Activated naive CD8-positive, alpha-beta T cell treated with anti-CD3 and anti-CD28 coated beads for 36 hours (primary cell): ENCODE data around the gene ENTPD2. TPM values are rescaled to one million over a fixed set of nuclear protein-coding genes. Genes with fewer than 3 reads are reported as not detected.

Experiments used
- DNase-seq: peaks from one replicate; pipeline ENCODE4 v3.0.0; 2021
- H3K27ac Mint-ChIP-seq: one replicate; pipeline ENCODE4 v1.8.0; 2022; ENCODE audit warnings: mild to moderate bottlenecking, moderate library complexity, mixed read lengths
- H3K27me3 Mint-ChIP-seq: one replicate; pipeline ENCODE4 v1.8.0; 2022; ENCODE audit warnings: mild to moderate bottlenecking, mixed read lengths
- H3K36me3 Mint-ChIP-seq: one replicate; pipeline ENCODE4 v1.8.0; 2021; ENCODE audit warnings: mild to moderate bottlenecking, mixed read lengths
- H3K4me1 Mint-ChIP-seq: one replicate; pipeline ENCODE4 v1.8.0; 2021; ENCODE audit warnings: mixed read lengths
- H3K4me3 Mint-ChIP-seq: one replicate; pipeline ENCODE4 v1.8.0; 2022; ENCODE audit warnings: mild to moderate bottlenecking, moderate library complexity, mixed read lengths
- H3K9me3 Mint-ChIP-seq: one replicate; pipeline ENCODE4 v1.8.0; 2022; ENCODE audit warnings: mixed read lengths
- total RNA-seq, 2 experiments: library from RNA; stranded (reverse); gene quantifications; one replicate each; pipeline ENCODE4 v1.2.3, GENCODE V29; 2021

Gene ENTPD2
- total RNA-seq, 2 experiments from 2014 or later, result not detected

- H3K36me3 Mint-ChIP-seq, result no peaks in the 10 kb centered on the region
- DNase-seq, result peak; percentile 45
- H3K27ac Mint-ChIP-seq, result no peak overlapping the region
- peaks cover 54% of the 10 kb centered on the region for H3K27me3 Mint-ChIP-seq
- peaks cover 5% of the 10 kb centered on the region for H3K4me1 Mint-ChIP-seq
- H3K9me3 Mint-ChIP-seq, result no peaks in the 10 kb centered on the region
- peak overlapping the region; percentile 53 for H3K4me3 Mint-ChIP-seq
These were observed 8.4 kb downstream of the ENTPD2 start for GRCh38 chr9:137045294-137046087.

GRCh38 chr9:137044502-137045177 lies 9.2 kb downstream of the ENTPD2 start:
- Mint-ChIP-seq H3K4me1 (peaks cover 5% of the 10 kb centered on the region), H3K9me3 (no peaks in the 10 kb centered on the region), H3K4me3 (peak overlapping the region; percentile 53), H3K27me3 (peaks cover 45% of the 10 kb centered on the region), H3K36me3 (no peaks in the 10 kb centered on the region), H3K27ac (no peak overlapping the region)
- DNase-seq, result no peak

- H3K4me1 Mint-ChIP-seq, result peaks cover 5% of the 10 kb centered on the region
- no peaks in the 10 kb centered on the region for H3K9me3 Mint-ChIP-seq
- peaks cover 39% of the 10 kb centered on the region for H3K27me3 Mint-ChIP-seq
- no peak overlapping the region for H3K4me3 Mint-ChIP-seq
- no peak overlapping the region for H3K27ac Mint-ChIP-seq
- no peaks in the 10 kb centered on the region for H3K36me3 Mint-ChIP-seq
- no peak for DNase-seq
These were observed 9.8 kb downstream of the ENTPD2 start for GRCh38 chr9:137044037-137044436.

- Mint-ChIP-seq H3K4me1 (peaks cover 5% of the 10 kb centered on the region), H3K4me3 (no peak overlapping the region), H3K9me3 (no peaks in the 10 kb centered on the region), H3K27ac (no peak overlapping the region), H3K27me3 (peaks cover 29% of the 10 kb centered on the region), H3K36me3 (no peaks in the 10 kb centered on the region)
- DNase-seq, result no peak
These were observed 10.8 kb downstream of the ENTPD2 start for GRCh38 chr9:137042751-137043727.

GRCh38 chr9:137041124-137041523 lies 12.7 kb downstream of the ENTPD2 start:
- Mint-ChIP-seq H3K27me3 (peaks cover 10% of the 10 kb centered on the region), H3K4me3 (no peak overlapping the region), H3K36me3 (no peaks in the 10 kb centered on the region), H3K27ac (no peak overlapping the region), H3K4me1 (peaks cover 5% of the 10 kb centered on the region), H3K9me3 (no peaks in the 10 kb centered on the region)
- no peak for DNase-seq

GRCh38 chr9:137040568-137040967 lies 13.3 kb downstream of the ENTPD2 start:
- H3K27ac Mint-ChIP-seq, result no peak overlapping the region
- no peak for DNase-seq
- H3K27me3 Mint-ChIP-seq, result peaks cover 10% of the 10 kb centered on the region
- peaks cover 5% of the 10 kb centered on the region for H3K4me1 Mint-ChIP-seq
- H3K9me3 Mint-ChIP-seq, result no peaks in the 10 kb centered on the region
- H3K36me3 Mint-ChIP-seq, result no peaks in the 10 kb centered on the region
- H3K4me3 Mint-ChIP-seq, result no peak overlapping the region

- Mint-ChIP-seq H3K36me3 (no peaks in the 10 kb centered on the region), H3K9me3 (no peaks in the 10 kb centered on the region), H3K4me1 (peaks cover 5% of the 10 kb centered on the region), H3K4me3 (no peak overlapping the region), H3K27ac (no peak overlapping the region), H3K27me3 (peaks cover 4% of the 10 kb centered on the region)
- DNase-seq, result no peak
These were observed 14.1 kb downstream of the ENTPD2 start for GRCh38 chr9:137039611-137040366.

GRCh38 chr9:137038916-137039315 lies 14.9 kb downstream of the ENTPD2 start:
- H3K36me3 Mint-ChIP-seq, result no peaks in the 10 kb centered on the region
- no peak overlapping the region for H3K4me3 Mint-ChIP-seq
- H3K27ac Mint-ChIP-seq, result no peak overlapping the region
- H3K9me3 Mint-ChIP-seq, result no peaks in the 10 kb centered on the region
- DNase-seq, result no peak
- peaks cover 8% of the 10 kb centered on the region for H3K4me1 Mint-ChIP-seq
- no peaks in the 10 kb centered on the region for H3K27me3 Mint-ChIP-seq

- H3K4me3 Mint-ChIP-seq, result no peak overlapping the region
- DNase-seq, result no peak
- no peaks in the 10 kb centered on the region for H3K36me3 Mint-ChIP-seq
- H3K27ac Mint-ChIP-seq, result no peak overlapping the region
- H3K27me3 Mint-ChIP-seq, result no peaks in the 10 kb centered on the region
- peaks cover 11% of the 10 kb centered on the region for H3K4me1 Mint-ChIP-seq
- H3K9me3 Mint-ChIP-seq, result no peaks in the 10 kb centered on the region
These were observed 16.4 kb downstream of the ENTPD2 start for GRCh38 chr9:137037483-137037882.

- no peaks in the 10 kb centered on the region for H3K36me3 Mint-ChIP-seq
- H3K4me3 Mint-ChIP-seq, result no peak overlapping the region
- H3K9me3 Mint-ChIP-seq, result no peaks in the 10 kb centered on the region
- no peak overlapping the region for H3K27ac Mint-ChIP-seq
- DNase-seq, result no peak
- no peaks in the 10 kb centered on the region for H3K27me3 Mint-ChIP-seq
- H3K4me1 Mint-ChIP-seq, result peaks cover 12% of the 10 kb centered on the region
These were observed 16.8 kb downstream of the ENTPD2 start for GRCh38 chr9:137037035-137037434.

GRCh38 chr9:137035937-137036336 lies 17.9 kb downstream of the ENTPD2 start:
- Mint-ChIP-seq H3K36me3 (no peaks in the 10 kb centered on the region), H3K27ac (no peak overlapping the region), H3K4me3 (no peak overlapping the region), H3K4me1 (peaks cover 16% of the 10 kb centered on the region), H3K27me3 (no peaks in the 10 kb centered on the region), H3K9me3 (no peaks in the 10 kb centered on the region)
- DNase-seq, result no peak

- Mint-ChIP-seq H3K9me3 (no peaks in the 10 kb centered on the region), H3K27ac (no peak overlapping the region), H3K27me3 (no peaks in the 10 kb centered on the region), H3K4me3 (no peak overlapping the region), H3K4me1 (peaks cover 21% of the 10 kb centered on the region), H3K36me3 (no peaks in the 10 kb centered on the region)
- no peak for DNase-seq
These were observed 18.4 kb downstream of the ENTPD2 start for GRCh38 chr9:137035507-137035834.

GRCh38 chr9:137034709-137035506 lies 19.0 kb downstream of the ENTPD2 start:
- Mint-ChIP-seq H3K4me3 (peak overlapping the region; percentile 52), H3K36me3 (no peaks in the 10 kb centered on the region), H3K27me3 (no peaks in the 10 kb centered on the region), H3K4me1 (peaks cover 25% of the 10 kb centered on the region), H3K27ac (peak overlapping the region; percentile 46), H3K9me3 (no peaks in the 10 kb centered on the region)
- peak; percentile 88 for DNase-seq
